Activated T-cell treated with anti-CD3 and anti-CD28 coated beads, Interleukin-2, amount 50 U/mL, for 48 hours (primary cell): ENCODE measurements around the gene KDSR.

Source experiments
- DNase-seq, 2 experiments: peaks; one replicate each; pipeline ENCODE4 v3.0.0-alpha.2; 2020

KDSR gene, protein sequence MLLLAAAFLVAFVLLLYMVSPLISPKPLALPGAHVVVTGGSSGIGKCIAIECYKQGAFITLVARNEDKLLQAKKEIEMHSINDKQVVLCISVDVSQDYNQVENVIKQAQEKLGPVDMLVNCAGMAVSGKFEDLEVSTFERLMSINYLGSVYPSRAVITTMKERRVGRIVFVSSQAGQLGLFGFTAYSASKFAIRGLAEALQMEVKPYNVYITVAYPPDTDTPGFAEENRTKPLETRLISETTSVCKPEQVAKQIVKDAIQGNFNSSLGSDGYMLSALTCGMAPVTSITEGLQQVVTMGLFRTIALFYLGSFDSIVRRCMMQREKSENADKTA

GRCh38 chr18:63367053-63367953, at the start of gene KDSR:
TSS of gene KDSR (minus strand) at chr18:63367206. CDS start at chr18:63367118, 88 bp downstream.
- peak; percentile 88 to 90 for DNase-seq

- no peak for DNase-seq
Measured at GRCh38 chr18:63412953-63413352, 45.9 kb upstream of the KDSR start.

DNA sequence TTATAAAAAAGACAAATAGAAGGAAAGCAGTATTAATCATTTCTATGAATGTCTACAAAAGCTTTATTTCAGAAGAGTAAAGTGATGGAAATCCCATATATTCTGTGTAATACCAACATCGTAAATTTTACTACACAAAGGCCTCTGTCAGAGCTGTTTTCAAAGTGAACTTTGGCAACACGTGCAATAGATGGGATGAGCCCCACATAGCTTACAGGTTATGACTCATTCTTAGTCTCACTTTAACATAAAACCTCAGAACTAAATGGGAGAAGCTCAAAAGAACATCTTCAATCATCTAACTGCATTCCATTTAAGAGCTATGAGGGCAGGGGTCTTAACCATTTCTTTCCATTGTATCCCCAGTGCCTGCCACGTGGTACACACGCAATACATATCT, 43.8 kb upstream of the KDSR start:
- no peak for DNase-seq

DNA sequence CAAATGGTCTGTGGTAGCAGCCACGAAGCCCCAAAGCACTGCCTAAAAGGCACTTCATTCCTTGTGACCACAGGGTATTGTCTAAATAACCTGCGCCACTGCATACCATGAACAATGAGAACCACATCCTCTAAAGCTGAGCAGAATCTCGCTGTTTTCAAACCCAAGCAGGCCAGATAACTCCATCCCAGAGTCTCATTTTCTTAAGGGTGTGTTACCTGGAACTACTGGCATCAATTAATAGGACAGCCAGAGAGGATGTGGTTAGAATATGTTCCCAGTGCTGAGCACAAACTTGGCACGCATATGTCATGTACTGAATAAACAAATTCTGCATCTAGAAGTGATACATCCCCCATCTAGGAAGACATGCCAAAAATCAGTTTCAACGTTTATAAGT, 42.3 kb upstream of the KDSR start:
- DNase-seq: no peak

GRCh38 chr18:63407734-63408133, 40.7 kb upstream of the KDSR start:
- DNase-seq: no peak

- DNase-seq: no peak
Measured at GRCh38 chr18:63405986-63406385, 39.0 kb upstream of the KDSR start.

DNA sequence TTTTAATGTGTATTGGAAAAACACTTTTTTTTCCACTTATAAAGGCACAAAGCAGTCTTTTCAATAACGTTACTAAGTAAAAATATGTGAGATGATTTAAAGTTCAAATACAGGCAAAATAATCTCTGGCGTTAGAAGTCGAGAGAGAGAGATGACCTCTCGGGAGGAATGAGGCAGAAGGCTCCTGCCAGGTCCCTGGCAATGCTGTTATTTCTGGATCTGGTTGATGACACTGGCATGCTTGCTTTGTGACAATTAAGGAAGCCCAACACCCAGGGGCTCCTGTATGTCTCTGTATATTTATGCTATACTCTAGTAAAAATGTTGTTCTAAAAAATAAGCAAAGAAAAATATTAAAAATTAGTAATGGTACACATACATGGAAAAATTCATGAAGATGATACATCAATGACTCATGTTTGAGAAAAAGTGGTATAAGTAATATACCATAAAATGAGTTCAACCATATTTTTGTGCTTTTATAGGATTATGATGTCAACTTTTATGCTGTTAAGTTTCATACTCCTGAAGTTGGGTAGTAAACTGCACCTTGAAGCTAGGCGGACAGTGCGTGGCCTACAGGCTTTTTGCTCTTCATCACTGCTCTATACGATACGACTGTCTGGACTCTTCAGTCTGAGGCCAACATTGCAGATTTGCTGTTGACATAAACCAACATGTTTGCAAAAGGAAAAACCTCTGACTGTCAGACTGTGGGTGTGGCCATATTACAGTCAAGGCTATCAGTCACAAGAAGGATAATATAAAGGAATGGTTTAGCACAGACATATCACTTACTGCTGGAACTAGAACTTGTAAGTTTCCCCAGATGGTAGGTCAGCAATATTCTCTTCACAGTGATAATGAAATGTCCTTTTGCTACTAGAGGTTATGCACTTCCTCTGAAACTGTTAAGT, 35.5 kb upstream of the KDSR start:
- DNase-seq: no peak

DNA sequence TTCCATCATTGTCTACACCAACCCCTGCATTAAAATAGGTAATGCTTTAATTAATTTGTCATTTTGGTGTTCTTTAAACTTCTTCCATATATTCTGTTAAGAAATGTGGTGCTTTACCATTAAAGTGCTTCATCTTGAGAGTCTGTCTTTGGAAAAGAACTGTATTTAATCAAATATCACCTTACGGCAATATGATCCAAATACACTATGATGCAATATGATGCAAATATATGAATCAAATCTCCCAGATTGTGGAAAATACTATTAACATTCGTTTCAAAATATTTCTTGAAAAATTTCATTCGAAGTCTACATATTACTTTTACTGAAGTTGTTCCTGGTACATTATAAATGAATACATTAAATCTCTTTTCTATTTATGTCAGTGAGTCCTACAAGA, 32.3 kb upstream of the KDSR start:
- no peak for DNase-seq

DNA sequence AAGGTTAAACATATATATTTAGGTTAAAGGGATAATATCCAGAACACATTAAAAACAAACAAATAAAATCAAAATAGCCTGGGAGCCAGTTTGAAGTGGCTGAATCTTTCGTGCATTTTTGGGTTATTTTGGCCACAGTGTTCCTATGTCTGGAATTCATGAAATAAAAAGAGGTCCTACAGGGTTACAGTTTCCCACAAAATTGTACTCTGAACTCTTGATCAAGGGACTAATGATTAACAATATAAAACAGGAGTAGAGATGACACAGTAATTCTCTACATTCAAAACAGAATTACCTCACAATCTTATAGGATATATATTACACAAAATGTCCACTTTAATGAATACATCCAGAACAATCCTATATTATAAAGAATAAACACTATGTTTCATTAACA, 30.3 kb upstream of the KDSR start:
- DNase-seq: no peak

DNA sequence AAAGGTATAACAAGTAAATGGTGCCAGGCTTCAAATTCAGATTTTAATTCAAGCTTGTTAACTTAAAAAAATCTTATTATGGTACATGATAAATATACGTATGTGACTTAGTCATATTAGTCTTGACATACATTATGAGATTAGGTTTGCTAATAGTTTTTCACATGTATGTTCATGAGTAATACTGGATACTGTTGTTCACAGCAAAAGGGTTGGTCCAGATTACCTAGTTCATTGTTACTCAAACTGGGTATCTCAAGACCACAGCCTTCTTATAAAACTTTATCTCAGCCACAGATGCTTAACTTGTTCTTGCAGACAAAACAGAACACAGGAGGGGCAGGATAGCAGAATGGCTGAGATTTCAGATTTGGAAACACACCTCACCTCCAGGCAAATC, 28.5 kb upstream of the KDSR start:
- DNase-seq: no peak

GRCh38 chr18:63394954-63395353, 27.9 kb upstream of the KDSR start:
- DNase-seq: no peak

DNA sequence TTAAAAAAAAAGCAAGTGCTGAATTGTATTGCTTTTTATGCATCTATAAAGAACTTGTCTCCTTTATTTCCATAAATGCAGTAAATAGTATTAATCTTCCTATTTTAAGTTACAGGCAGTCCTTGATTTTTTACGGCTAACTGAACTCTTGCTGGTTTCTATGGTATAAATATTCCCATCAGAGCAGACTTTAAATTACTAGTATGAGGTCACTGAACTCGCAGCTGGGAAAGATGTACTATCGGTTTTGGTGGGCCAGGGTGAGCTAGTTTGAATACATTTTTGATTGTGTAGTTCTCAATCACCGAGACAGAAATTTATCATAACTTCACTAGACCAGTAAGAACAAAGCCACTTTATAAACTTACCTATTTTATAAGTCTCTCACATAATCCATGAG, 20.9 kb upstream of the KDSR start:
- no peak for DNase-seq

- DNase-seq: no peak
Measured at GRCh38 chr18:63382843-63383242, 15.8 kb upstream of the KDSR start.

- DNase-seq: no peak
Measured at GRCh38 chr18:63379639-63379962, 12.6 kb upstream of the KDSR start.

- no peak for DNase-seq
Measured at GRCh38 chr18:63378919-63379638, 12.1 kb upstream of the KDSR start.

DNA sequence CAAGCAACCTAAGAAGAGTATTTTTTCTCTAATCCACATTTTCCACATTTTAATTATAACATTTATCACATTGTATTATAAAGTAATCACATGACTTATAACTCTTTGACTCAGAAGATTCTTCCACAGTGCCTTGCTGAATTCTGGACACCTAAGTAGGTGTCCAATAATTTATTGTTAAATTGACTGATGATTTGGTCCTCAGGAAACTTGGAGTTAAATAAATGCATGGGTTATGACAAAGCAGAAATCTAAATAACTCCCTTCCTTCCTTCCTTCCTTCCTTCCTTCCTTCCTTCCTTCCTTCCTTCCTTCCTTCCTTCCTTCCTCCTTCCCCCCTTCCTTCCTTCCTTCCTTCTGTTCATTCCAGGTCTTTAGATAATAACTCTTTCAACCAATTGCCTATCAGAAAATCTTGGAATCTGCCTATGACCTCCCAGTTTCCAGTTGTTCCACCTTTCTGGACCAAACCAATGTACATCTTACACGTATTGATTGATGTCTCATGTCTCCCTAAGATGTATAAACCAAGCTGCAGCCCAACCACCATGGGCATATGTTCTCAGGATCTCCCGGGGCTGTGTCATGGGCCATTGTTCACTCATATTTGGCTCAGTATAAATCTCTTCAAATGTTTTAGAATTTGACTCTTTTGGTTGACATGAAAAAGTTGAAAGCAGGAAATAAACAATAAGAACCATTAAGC, 10.4 kb upstream of the KDSR start:
- DNase-seq: no peak

- no peak for DNase-seq
Measured at GRCh38 chr18:63376538-63376937, 9.5 kb upstream of the KDSR start.

DNA sequence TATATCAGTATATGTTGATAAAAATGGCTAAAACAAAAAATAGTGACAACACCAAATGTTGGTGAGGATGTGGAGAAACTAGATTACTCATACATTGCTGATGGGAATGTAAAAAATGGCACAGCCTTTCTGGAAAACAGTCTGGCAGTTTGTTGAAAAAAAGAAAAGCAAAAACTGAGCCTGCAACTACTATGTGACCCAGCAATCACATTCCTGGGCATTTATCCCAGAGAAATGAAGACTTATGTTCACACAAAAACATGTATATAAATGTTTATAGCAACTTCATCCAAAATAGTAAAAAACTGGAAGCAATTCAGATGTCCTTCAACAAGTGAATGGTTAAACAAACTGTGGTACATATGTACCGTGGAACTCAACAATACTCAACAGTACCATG, 7.5 kb upstream of the KDSR start:
- DNase-seq: no peak

- no peak for DNase-seq
Measured at GRCh38 chr18:63373161-63373560, 6.2 kb upstream of the KDSR start.

GRCh38 chr18:63368611-63369010, 1.6 kb upstream of the KDSR start:
- no peak for DNase-seq

- DNase-seq: peak; percentile 79 to 84
Measured at GRCh38 chr18:63366213-63367052, 573 bp downstream of the KDSR start.
